ENCODE results near the gene RBSN. TPM values are rescaled to one million over a fixed set of nuclear protein-coding genes. Genes with fewer than 3 reads are reported as not detected.

The RBSN gene
- total RNA-seq, 1 experiment from 2014 or later = 18.4 TPM

- H3K79me2 ChIP-seq (ENCODE audit: insufficient read depth, low read length) = no peaks in the 10 kb centered on the region
- TF ChIP-seq SP1 (IDR thresholded peaks at IDR 0.05; ENCODE audit: low read depth) = no peak
- TF ChIP-seq MAX (IDR thresholded peaks at IDR 0.05) = no peak
- no peak for TF ChIP-seq ZFX (IDR thresholded peaks at IDR 0.05)
- TF ChIP-seq RAD21 (IDR thresholded peaks at IDR 0.05; ENCODE audit: low read depth) = no peak
- no peak for TF ChIP-seq CTCF (IDR thresholded peaks at IDR 0.05 in 2 of 3, conservative IDR thresholded peaks at IDR 0.05 in 1 of 3; ENCODE audit: borderline replicate concordance in 1 of 3, insufficient read depth in 1 of 3, low read depth in 2 of 3, low read length in 2 of 3)
- TF ChIP-seq ELF1 (IDR thresholded peaks at IDR 0.05; ENCODE audit: borderline replicate concordance, low read depth) = no peak
- no peak for TF ChIP-seq EZH2phosphoT487 (IDR thresholded peaks at IDR 0.05; ENCODE audit: borderline replicate concordance)
- TF ChIP-seq EGR1 (IDR thresholded peaks at IDR 0.05; ENCODE audit: low read depth) = no peak
- TF ChIP-seq YY1 (IDR thresholded peaks at IDR 0.05; ENCODE audit: extremely low read depth, insufficient replicate concordance, low read depth, low read length) = no peak
- no peak for TF ChIP-seq CBX3 (IDR thresholded peaks at IDR 0.05; ENCODE audit: low read depth)
- TF ChIP-seq POLR2AphosphoS5 (IDR thresholded peaks at IDR 0.05; ENCODE audit: low read depth, low read length) = no peak
- TF ChIP-seq JUND (IDR thresholded peaks at IDR 0.05) = no peak
- no peak for TF ChIP-seq EZH2 (IDR thresholded peaks at IDR 0.05)
- TF ChIP-seq ZNF274 (IDR thresholded peaks at IDR 0.05; ENCODE audit: low read depth, low read length) = no peak
- no peak overlapping the region for H3K4me3 ChIP-seq (replicated peaks in 1 of 2; ENCODE audit: low read depth in 1 of 2, low read length in 2 of 2)
- ChIA-PET RAD21 (ENCODE audit: low non-redundant PET in 1 of 2, low total read pairs in 2 of 2, uncharacterized antibody in 2 of 2, unreplicated experiment in 2 of 2) (no interaction called here), CTCF (no interaction called here), POLR2A (no interaction called here)
- no TSS peak for BruUV-seq (replicated peaks)
- H2AFZ ChIP-seq (ENCODE audit: low read depth, low read length, poor library complexity, severe bottlenecking) = no peak overlapping the region
- H3K4me2 ChIP-seq (ENCODE audit: low read length) = no peak overlapping the region
- intact Hi-C loops (cut with micrococcal nuclease) = no loop called here
- H3K9me3 ChIP-seq (ENCODE audit: control insufficient read depth in 1 of 2, insufficient read depth in 1 of 2, low read depth in 1 of 2, low read length in 2 of 2) = no peaks in the 10 kb centered on the region
- no peak for ATAC-seq
- H3K36me3 ChIP-seq (ENCODE audit: control insufficient read depth in 1 of 2, insufficient read depth in 2 of 2, low read length in 2 of 2) = peaks cover 29 to 38% of the 10 kb centered on the region in 2 experiments
- no peaks in the 10 kb centered on the region for H3K27me3 ChIP-seq (ENCODE audit: insufficient read depth, low read length)
- no peaks in the 10 kb centered on the region for H3K9me2 ChIP-seq (ENCODE audit: insufficient read depth)
- DNase-seq (ENCODE audit: low read depth, low spot score) = no peak
- H3K4me1 ChIP-seq (ENCODE audit: control insufficient read depth in 1 of 2, insufficient read depth in 2 of 2, low read length in 2 of 2) = no peaks in the 10 kb centered on the region
- no peak overlapping the region for H3K9ac ChIP-seq (ENCODE audit: low read length)
- H3K27ac ChIP-seq (ENCODE audit: low read depth, low read length) = no peak overlapping the region
- no peaks in the 10 kb centered on the region for H4K20me1 ChIP-seq (ENCODE audit: insufficient read depth)
Measured at GRCh38 chr3:15074500-15074899, 24.4 kb downstream of the RBSN start.

Data from HCT116 (cell line).